HG03095 (cell line): ENCODE data around the gene FOXL3.
"Not testable (repeated sequence)": the region's sequence is repeated elsewhere in the genome, so short reads cannot be mapped to it uniquely, and the experiment has no call there.

ENCODE experiments used
- ATAC-seq: cut with Tn5 transposase; IDR thresholded peaks from one replicate; pipeline ENCODE4 v1.9.1; 2021; ENCODE audit warnings: moderate library complexity; ENCODE audit not compliant: unreplicated experiment

Gene FOXL3

DNA sequence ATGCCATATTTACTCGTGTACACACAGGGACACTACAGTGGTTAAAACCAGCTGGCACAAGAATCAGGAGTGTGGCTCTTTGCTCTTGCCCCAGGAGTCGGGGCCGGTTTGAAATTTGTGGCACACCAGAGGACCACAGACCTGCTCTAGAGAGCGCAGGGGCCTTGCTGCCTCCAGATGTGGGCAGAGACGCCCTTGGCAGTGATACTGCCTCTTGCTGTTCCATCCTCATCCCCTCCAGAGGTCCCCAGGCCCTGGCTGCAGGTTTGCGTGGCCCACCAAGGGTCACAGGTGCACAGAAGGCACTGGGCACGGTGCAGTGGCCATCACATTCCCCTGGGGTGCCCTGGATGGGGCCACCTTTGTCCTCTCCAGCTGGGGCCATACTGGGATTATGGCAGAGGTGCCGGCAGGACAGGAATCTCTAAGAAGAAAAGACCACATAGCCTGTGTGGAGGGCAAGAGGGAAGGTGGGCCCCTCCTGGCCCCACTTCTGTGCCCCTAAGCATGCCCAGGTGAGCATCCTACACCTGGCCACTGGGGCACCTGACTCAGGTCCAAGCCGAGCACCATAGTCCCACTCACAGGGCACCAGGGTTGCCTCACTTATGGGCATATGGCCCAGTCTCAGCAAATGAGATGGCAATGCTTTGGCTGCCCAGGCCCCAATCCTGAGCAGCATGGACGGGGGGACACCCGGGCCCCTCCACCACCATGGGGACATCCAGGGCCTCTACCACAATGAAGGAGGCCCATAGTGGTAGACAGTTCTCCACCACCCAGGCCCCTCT is 45.6 kb downstream of the FOXL3 start:
- ATAC-seq, result no peak

- ATAC-seq, result not testable (repeated sequence)
These were observed 46.2 kb downstream of the FOXL3 start for GRCh38 chr7:336149-336533.

- no peak for ATAC-seq
These were observed 47.0 kb downstream of the FOXL3 start for GRCh38 chr7:336810-337566.

GRCh38 chr7:337567-337951 is 47.6 kb downstream of the FOXL3 start:
- ATAC-seq, result no peak

GRCh38 chr7:338295-339061 is 48.5 kb downstream of the FOXL3 start:
- ATAC-seq, result no peak

DNA sequence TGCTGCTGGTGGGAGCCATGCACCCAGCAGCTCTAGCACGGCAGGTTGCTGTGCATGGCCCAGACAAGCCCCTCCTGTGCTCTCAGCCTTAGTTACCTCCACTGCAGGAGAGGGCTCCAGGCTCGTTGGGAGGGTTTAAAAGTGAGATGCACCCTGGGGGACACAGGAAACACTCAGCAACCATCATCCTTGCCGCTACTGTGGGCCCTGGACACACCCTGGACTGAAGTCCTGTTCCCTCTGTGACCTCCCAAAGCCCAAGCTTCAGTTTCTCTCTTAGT is 49.0 kb downstream of the FOXL3 start:
- ATAC-seq, result no peak

- ATAC-seq, result no peak
These were observed 49.7 kb downstream of the FOXL3 start for GRCh38 chr7:339696-340095.

DNA sequence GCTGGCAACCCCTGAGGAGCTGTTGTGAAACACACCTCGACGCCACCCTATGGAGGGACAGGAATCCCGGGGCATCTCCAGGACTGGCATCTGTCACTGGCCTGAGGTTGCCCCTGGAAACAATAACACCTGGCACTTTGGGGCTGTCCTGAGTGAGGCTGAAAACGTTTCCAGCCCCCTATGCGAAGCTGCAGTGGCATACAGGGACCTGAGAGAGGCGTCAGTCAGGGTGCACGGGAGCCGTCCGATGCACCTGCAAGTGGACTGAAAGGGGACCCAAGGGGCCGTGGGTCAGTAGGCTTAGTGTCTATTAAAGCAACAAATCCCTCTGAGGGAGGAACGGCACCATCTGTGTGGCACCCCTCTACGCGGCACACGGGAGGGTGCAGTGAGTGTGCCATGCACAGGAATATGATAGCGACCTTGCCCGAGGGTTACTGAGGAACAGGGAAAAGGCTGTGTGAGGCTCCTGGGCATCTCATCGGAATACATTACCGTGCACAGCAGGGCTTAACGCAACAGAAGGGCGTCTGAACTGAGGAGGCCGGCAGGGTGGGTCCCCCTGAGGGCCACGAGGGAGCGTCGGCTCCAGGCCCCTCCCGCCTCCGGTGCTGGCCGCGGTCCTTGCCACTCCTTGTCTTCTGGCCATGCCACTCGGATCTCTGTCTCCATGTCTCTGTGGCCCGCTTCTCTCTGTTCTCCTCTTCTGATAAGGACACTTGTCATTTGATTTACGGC is 50.4 kb downstream of the FOXL3 start:
- ATAC-seq, result no peak
